ENCODE results near the gene ATP2B3. TPM values are rescaled to one million over a fixed set of nuclear protein-coding genes. Genes with fewer than 3 reads are reported as not detected.

ATP2B3 gene
- total and polyA plus RNA-seq, 2 experiments from 2014 or later, result 0.21 to 0.42 TPM

GRCh38 chrX:153490217-153490930 is 27.1 kb upstream of the ATP2B3 start:
- Histone ChIP-seq H3K27me3 (no peaks in the 10 kb centered on the region), H3K27ac (no peak overlapping the region), H3K4me1 (ENCODE audit: low read depth) (no peaks in the 10 kb centered on the region), H3K9me3 (ENCODE audit: low read depth) (no peaks in the 10 kb centered on the region), H3K36me3 (no peaks in the 10 kb centered on the region), H3K4me3 (no peak overlapping the region)
- DNase-seq (ENCODE audit: low read depth in 1 of 2, low spot score in 1 of 2), result no peak
- no peak for TF ChIP-seq CTCF (IDR thresholded peaks at IDR 0.05; ENCODE audit: low read depth, low read length)

- Histone ChIP-seq H3K4me3 (no peak overlapping the region), H3K36me3 (no peaks in the 10 kb centered on the region), H3K9me3 (ENCODE audit: low read depth) (no peaks in the 10 kb centered on the region), H3K27me3 (no peaks in the 10 kb centered on the region), H3K4me1 (ENCODE audit: low read depth) (no peaks in the 10 kb centered on the region), H3K27ac (no peak overlapping the region)
- DNase-seq (ENCODE audit: low read depth in 1 of 2, low spot score in 1 of 2), result no peak
- TF ChIP-seq CTCF (IDR thresholded peaks at IDR 0.05; ENCODE audit: low read depth, low read length), result no peak
These were observed 26.0 kb upstream of the ATP2B3 start for GRCh38 chrX:153491351-153491914.

GRCh38 chrX:153491918-153492317 is 25.5 kb upstream of the ATP2B3 start:
- H3K36me3 ChIP-seq, result no peaks in the 10 kb centered on the region
- H3K27ac ChIP-seq, result no peak overlapping the region
- no peaks in the 10 kb centered on the region for H3K4me1 ChIP-seq (ENCODE audit: low read depth)
- H3K27me3 ChIP-seq, result no peaks in the 10 kb centered on the region
- no peak overlapping the region for H3K4me3 ChIP-seq
- TF ChIP-seq CTCF (IDR thresholded peaks at IDR 0.05; ENCODE audit: low read depth, low read length), result no peak
- no peaks in the 10 kb centered on the region for H3K9me3 ChIP-seq (ENCODE audit: low read depth)
- DNase-seq (ENCODE audit: low read depth in 1 of 2, low spot score in 1 of 2), result no peak

GRCh38 chrX:153492543-153492942 is 24.9 kb upstream of the ATP2B3 start:
- Histone ChIP-seq H3K4me3 (no peak overlapping the region), H3K9me3 (ENCODE audit: low read depth) (no peaks in the 10 kb centered on the region), H3K4me1 (ENCODE audit: low read depth) (no peaks in the 10 kb centered on the region), H3K36me3 (no peaks in the 10 kb centered on the region), H3K27ac (no peak overlapping the region), H3K27me3 (no peaks in the 10 kb centered on the region)
- DNase-seq (ENCODE audit: low read depth in 1 of 2, low spot score in 1 of 2), result no peak
- TF ChIP-seq CTCF (IDR thresholded peaks at IDR 0.05; ENCODE audit: low read depth, low read length), result no peak

- H3K9me3 ChIP-seq (ENCODE audit: low read depth), result no peaks in the 10 kb centered on the region
- no peaks in the 10 kb centered on the region for H3K36me3 ChIP-seq
- H3K27me3 ChIP-seq, result no peaks in the 10 kb centered on the region
- no peak for DNase-seq (ENCODE audit: low read depth in 1 of 2, low spot score in 1 of 2)
- TF ChIP-seq CTCF (IDR thresholded peaks at IDR 0.05; ENCODE audit: low read depth, low read length), result no peak
- H3K4me1 ChIP-seq (ENCODE audit: low read depth), result no peaks in the 10 kb centered on the region
- no peak overlapping the region for H3K27ac ChIP-seq
- no peak overlapping the region for H3K4me3 ChIP-seq
These were observed 24.4 kb upstream of the ATP2B3 start for GRCh38 chrX:153493085-153493484.
